Esophagus squamous epithelium (tissue), 5 donors: ENCODE results near the gene TTC24. TPM values are rescaled to one million over a fixed set of nuclear protein-coding genes. Genes with fewer than 3 reads are reported as not detected.
A peak's percentile ranks its signal among the peaks of the same experiment; 100 is the strongest.

Experiments used
- DNase-seq: peaks from one replicate; lab custom pipeline; 2025; lab: John Stamatoyannopoulos, UW
- H3K27ac ChIP-seq, 4 donors: fragments of 200-600 bp; sonication (generic); one replicate each; pipeline ENCODE4 v1.5.1; 2016 to 2019; ENCODE audit warnings: mild to moderate bottlenecking in 1 of 4
- H3K27me3 ChIP-seq, 4 donors: fragments of 200-600 bp; sonication (generic); 1 replicate in 3 of 4; 2 replicates in 1 of 4; pipeline versions ENCODE4 v1.5.1 to v1.6.0; 2017 to 2021; ENCODE audit warnings: antibody characterized with exemption in 1 of 4
- H3K36me3 ChIP-seq, 3 donors: fragments of 200-600 bp; sonication (generic); one replicate each; pipeline ENCODE4 v1.5.1; 2016 to 2019
- H3K4me1 ChIP-seq, 3 donors: fragments of 200-600 bp; sonication (generic); one replicate each; pipeline ENCODE4 v1.5.1; 2017 to 2019
- H3K4me3 ChIP-seq, 4 donors: fragments of 200-600 bp; sonication (generic); 1 replicate in 3 of 4; 2 replicates in 1 of 4; pipeline ENCODE4 v1.5.1; 2016 to 2019; ENCODE audit warnings: mild to moderate bottlenecking in 2 of 4, moderate library complexity in 1 of 4
- H3K9me3 ChIP-seq, 3 donors: fragments of 200-600 bp; sonication (generic); one replicate each; pipeline ENCODE4 v1.5.1; 2016 to 2019
- CTCF ChIP-seq, 6 experiments: fragments of 450-650 bp in 4 of 6; fragments of 200-600 bp in 2 of 6; sonication (generic) in 2 of 6; IDR thresholded peaks; one replicate each; pipeline ENCODE4 v1.5.1; 2016 to 2019; ENCODE audit warnings: antibody characterized with exemption in 6 of 6, mild to moderate bottlenecking in 4 of 6, moderate library complexity in 4 of 6
- POLR2A ChIP-seq, 4 donors: fragments of 450-650 bp; IDR thresholded peaks; one replicate each; pipeline ENCODE4 v1.6.1; 2017; ENCODE audit warnings: antibody characterized with exemption in 4 of 4, mild to moderate bottlenecking in 4 of 4, moderate library complexity in 3 of 4
- WGBS, 2 donors: methylation state at CpG; one replicate each; pipeline ENCODE4 v1.1.5; 2018; 5-methylcytosine and 5-hydroxymethylcytosine counted together
- intact Hi-C: fragments of 100-400 bp; cut with DNase I; formaldehyde crosslinking; loops from one replicate; pipeline ENCODE4 v1.15.0; 2022
- total RNA-seq, 4 donors: library from RNA; depleted of rRNA; stranded (reverse); fragments of >200 nt; gene quantifications; one replicate each; pipeline ENCODE4 v1.1.0, GENCODE V29; 2016
- donor health status: DM: yes; HTN: yes; CAD: no.

Gene TTC24
- total RNA-seq, 4 donors from 2014 or later: not detected

- no peak for TF ChIP-seq POLR2A (IDR thresholded peaks at IDR 0.05)
- TF ChIP-seq CTCF (IDR thresholded peaks at IDR 0.05): no peak
- no peaks in the 10 kb centered on the region for H3K36me3 ChIP-seq
- intact Hi-C loops: no loop called here
- H3K4me1 ChIP-seq: peaks cover 0 to 8% (median 0%) of the 10 kb centered on the region in 3 donors
- 37 to 59% methylated on average over 5 of the region's 5 CpGs for WGBS, 2 donors
- H3K9me3 ChIP-seq: no peaks in the 10 kb centered on the region
- H3K27me3 ChIP-seq: no peaks in the 10 kb centered on the region
- no peak overlapping the region for H3K4me3 ChIP-seq
- DNase-seq: no peak
- H3K27ac ChIP-seq: no peak overlapping the region
These were observed 19.6 kb upstream of the TTC24 start for GRCh38 chr1:156559797-156560385.

- no peak for TF ChIP-seq CTCF (IDR thresholded peaks at IDR 0.05)
- TF ChIP-seq POLR2A (IDR thresholded peaks at IDR 0.05): no peak
- 74 to 75% methylated on average over 4 to 5 of the region's 5 CpGs for WGBS, 2 donors
- no peaks in the 10 kb centered on the region for H3K9me3 ChIP-seq
- intact Hi-C loops: no loop called here
- no peaks in the 10 kb centered on the region for H3K36me3 ChIP-seq
- no peaks in the 10 kb centered on the region for H3K27me3 ChIP-seq
- DNase-seq: no peak
- no peak overlapping the region for H3K4me3 ChIP-seq
- no peak overlapping the region for H3K27ac ChIP-seq
- peaks cover 0 to 8% (median 0%) of the 10 kb centered on the region in 3 donors for H3K4me1 ChIP-seq
These were observed 18.8 kb upstream of the TTC24 start for GRCh38 chr1:156560585-156561163.

GRCh38 chr1:156565519-156565918 lies 14.0 kb upstream of the TTC24 start:
- WGBS, 2 donors: 80 to 85% methylated on average over 1 to 2 of the region's 2 CpGs
- DNase-seq: no peak
- TF ChIP-seq POLR2A (IDR thresholded peaks at IDR 0.05) (no peak), CTCF (IDR thresholded peaks at IDR 0.05) (no peak)
- H3K27me3 ChIP-seq: no peaks in the 10 kb centered on the region
- intact Hi-C loops: no loop called here
- H3K9me3 ChIP-seq: no peaks in the 10 kb centered on the region
- H3K27ac ChIP-seq: no peak overlapping the region
- H3K4me3 ChIP-seq: no peak overlapping the region
- H3K36me3 ChIP-seq: no peaks in the 10 kb centered on the region
- H3K4me1 ChIP-seq: peaks cover 0 to 4% (median 0%) of the 10 kb centered on the region in 3 donors

- H3K27ac ChIP-seq: no peak overlapping the region
- 94 to 97% methylated on average over 4 of the region's 4 CpGs for WGBS, 2 donors
- TF ChIP-seq POLR2A (IDR thresholded peaks at IDR 0.05) (no peak), CTCF (IDR thresholded peaks at IDR 0.05) (no peak)
- H3K4me3 ChIP-seq: no peak overlapping the region
- no peaks in the 10 kb centered on the region for H3K9me3 ChIP-seq
- intact Hi-C loops: no loop called here
- H3K4me1 ChIP-seq: peaks cover 0 to 6% (median 5%) of the 10 kb centered on the region in 3 donors
- H3K27me3 ChIP-seq: no peaks in the 10 kb centered on the region
- H3K36me3 ChIP-seq: no peaks in the 10 kb centered on the region
- no peak for DNase-seq
These were observed 13.1 kb upstream of the TTC24 start for GRCh38 chr1:156566436-156566835.

GRCh38 chr1:156571261-156571852 lies 8.2 kb upstream of the TTC24 start:
- intact Hi-C loops: no loop called here
- Histone ChIP-seq H3K27ac (peak overlapping the region in 1 of 4 donors; percentile 55), H3K27me3 (peaks cover 0 to 7% (median 0%) of the 10 kb centered on the region in 4 donors), H3K36me3 (no peaks in the 10 kb centered on the region), H3K9me3 (no peaks in the 10 kb centered on the region), H3K4me3 (peak overlapping the region in 3 of 4 donors; percentile 45 to 62 (median 51)), H3K4me1 (peaks cover 7 to 19% (median 15%) of the 10 kb centered on the region in 3 donors)
- DNase-seq: no peak
- TF ChIP-seq POLR2A (IDR thresholded peaks at IDR 0.05): no peak
- TF ChIP-seq CTCF (IDR thresholded peaks at IDR 0.05): no peak
- 9 to 11% methylated on average over 4 of the region's 4 CpGs for WGBS, 2 donors
